Osteoblast (primary cell): Measurements from ENCODE around the gene IFFO2. TPM values are rescaled to one million over a fixed set of nuclear protein-coding genes. Genes with fewer than 3 reads are reported as not detected.
A peak's percentile ranks its signal among the peaks of the same experiment; 100 is the strongest.

Source experiments
- DNase-seq: peaks from one replicate; pipeline ENCODE4 v3.0.0; 2011; ENCODE audit warnings: low spot score, mixed read lengths; ENCODE audit not compliant: insufficient read length; ENCODE audit errors: missing footprints
- H2AFZ ChIP-seq: 2 replicates; pipeline ENCODE4 v1.6.0; 2011; ENCODE audit warnings: mild to moderate bottlenecking, low read length
- H3K27ac ChIP-seq: 2 replicates; pipeline ENCODE4 v1.5.1; 2011; ENCODE audit warnings: mild to moderate bottlenecking, low read depth, low read length, moderate library complexity
- H3K27me3 ChIP-seq: 2 replicates; pipeline ENCODE4 v1.6.0; 2012; ENCODE audit warnings: mild to moderate bottlenecking, control low read depth, inconsistent platforms, low read length, moderate library complexity; ENCODE audit not compliant: insufficient read depth
- H3K36me3 ChIP-seq: 2 replicates; pipeline ENCODE4 v1.5.1; 2011; ENCODE audit warnings: mild to moderate bottlenecking, low read length, control low read depth, moderate library complexity; ENCODE audit not compliant: insufficient read depth
- H3K4me1 ChIP-seq: 2 replicates; pipeline ENCODE4 v1.5.1; 2011; ENCODE audit warnings: mild to moderate bottlenecking, low read length, control low read depth, moderate library complexity; ENCODE audit not compliant: insufficient read depth
- H3K4me2 ChIP-seq: 2 replicates; pipeline ENCODE4 v1.6.0; 2011; ENCODE audit warnings: mild to moderate bottlenecking, low read length; ENCODE audit not compliant: insufficient read depth
- H3K4me3 ChIP-seq: fragments of 200-600 bp; sonication (generic); 3 replicates; pipeline ENCODE4 v1.5.1; 2012; ENCODE audit warnings: mild to moderate bottlenecking, low read length, inconsistent platforms; ENCODE audit not compliant: insufficient read depth
- H3K79me2 ChIP-seq: 2 replicates; pipeline ENCODE4 v1.6.0; 2012; ENCODE audit warnings: mild to moderate bottlenecking, low read length, control low read depth, inconsistent platforms; ENCODE audit not compliant: insufficient read depth
- H3K9me3 ChIP-seq: 2 replicates; pipeline ENCODE4 v1.5.1; 2011; ENCODE audit warnings: low read depth, low read length, control low read depth
- H4K20me1 ChIP-seq: 2 replicates; pipeline ENCODE4 v1.6.0; 2012; ENCODE audit warnings: mild to moderate bottlenecking, low read length, control low read depth; ENCODE audit not compliant: insufficient read depth
- total RNA-seq: library from RNA; depleted of rRNA; stranded (reverse); fragments of >200 nt; gene quantifications from 2 replicates; pipeline ENCODE4 v1.2.3, GENCODE V29; 2012
- TF ChIP-seq, protein P1 (sequence below): IDR thresholded peaks from 2 replicates; pipeline ENCODE4 v1.5.1; 2011; ENCODE audit warnings: mild to moderate bottlenecking, low read depth, low read length, moderate library complexity; ENCODE audit errors: extremely low read depth

Gene IFFO2
- total RNA-seq, 1 donor, result 10.9 TPM

DNA sequence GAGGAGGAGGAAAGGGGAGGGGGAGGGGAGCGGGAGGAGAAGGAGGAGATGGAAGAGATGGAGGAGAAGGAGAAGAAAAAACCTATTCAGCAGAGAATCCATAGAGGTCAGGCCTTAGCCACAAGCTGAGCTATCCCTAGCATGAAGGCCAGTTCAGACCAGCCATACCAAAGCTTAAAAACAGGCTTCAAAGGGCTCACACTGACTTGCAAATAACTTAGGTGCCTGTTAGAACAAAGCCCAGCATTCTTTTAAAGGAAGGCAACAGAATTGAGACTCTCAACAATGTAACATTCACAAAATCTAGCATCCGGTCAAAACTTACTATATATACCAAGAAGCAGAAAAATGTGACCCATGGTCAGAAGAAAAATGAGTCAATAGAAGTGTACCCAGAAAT is 43.6 kb upstream of the IFFO2 start:
- Histone ChIP-seq H3K27me3 (no peaks in the 10 kb centered on the region), H2AFZ (no peak overlapping the region), H3K27ac (no peak overlapping the region), H3K9me3 (no peaks in the 10 kb centered on the region), H4K20me1 (no peaks in the 10 kb centered on the region), H3K36me3 (no peaks in the 10 kb centered on the region), H3K4me1 (peaks cover 5% of the 10 kb centered on the region), H3K4me3 (no peak overlapping the region), H3K4me2 (no peak overlapping the region), H3K79me2 (no peaks in the 10 kb centered on the region)
- DNase-seq, result no peak
- TF ChIP-seq, protein P1, sequence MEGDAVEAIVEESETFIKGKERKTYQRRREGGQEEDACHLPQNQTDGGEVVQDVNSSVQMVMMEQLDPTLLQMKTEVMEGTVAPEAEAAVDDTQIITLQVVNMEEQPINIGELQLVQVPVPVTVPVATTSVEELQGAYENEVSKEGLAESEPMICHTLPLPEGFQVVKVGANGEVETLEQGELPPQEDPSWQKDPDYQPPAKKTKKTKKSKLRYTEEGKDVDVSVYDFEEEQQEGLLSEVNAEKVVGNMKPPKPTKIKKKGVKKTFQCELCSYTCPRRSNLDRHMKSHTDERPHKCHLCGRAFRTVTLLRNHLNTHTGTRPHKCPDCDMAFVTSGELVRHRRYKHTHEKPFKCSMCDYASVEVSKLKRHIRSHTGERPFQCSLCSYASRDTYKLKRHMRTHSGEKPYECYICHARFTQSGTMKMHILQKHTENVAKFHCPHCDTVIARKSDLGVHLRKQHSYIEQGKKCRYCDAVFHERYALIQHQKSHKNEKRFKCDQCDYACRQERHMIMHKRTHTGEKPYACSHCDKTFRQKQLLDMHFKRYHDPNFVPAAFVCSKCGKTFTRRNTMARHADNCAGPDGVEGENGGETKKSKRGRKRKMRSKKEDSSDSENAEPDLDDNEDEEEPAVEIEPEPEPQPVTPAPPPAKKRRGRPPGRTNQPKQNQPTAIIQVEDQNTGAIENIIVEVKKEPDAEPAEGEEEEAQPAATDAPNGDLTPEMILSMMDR, result no peak

DNA sequence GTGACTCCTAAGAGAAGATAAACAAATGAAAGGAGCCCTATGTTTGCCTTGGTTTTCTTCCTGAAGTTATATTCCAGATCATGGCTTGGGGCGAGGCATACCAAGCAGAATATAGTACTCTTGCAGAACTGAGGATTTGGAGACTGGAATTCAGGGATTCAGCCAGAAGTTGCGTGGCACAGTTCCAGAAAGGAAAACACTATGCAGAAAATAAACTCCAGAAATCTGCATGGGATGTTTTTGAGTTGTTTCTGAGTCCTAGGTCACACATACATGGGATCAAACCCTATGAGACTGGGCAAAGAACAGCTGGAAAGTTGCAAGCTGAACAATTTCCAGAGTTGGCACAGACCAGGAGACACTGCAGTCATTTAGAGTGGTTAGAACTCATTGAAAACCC is 42.9 kb upstream of the IFFO2 start:
- Histone ChIP-seq H3K4me1 (peaks cover 5% of the 10 kb centered on the region), H4K20me1 (no peaks in the 10 kb centered on the region), H3K36me3 (no peaks in the 10 kb centered on the region), H3K27me3 (no peaks in the 10 kb centered on the region), H3K27ac (no peak overlapping the region), H3K79me2 (no peaks in the 10 kb centered on the region), H3K4me2 (no peak overlapping the region), H3K9me3 (no peaks in the 10 kb centered on the region), H2AFZ (no peak overlapping the region), H3K4me3 (no peak overlapping the region)
- TF ChIP-seq, protein P1, result no peak
- DNase-seq, result peak; percentile 78

DNA sequence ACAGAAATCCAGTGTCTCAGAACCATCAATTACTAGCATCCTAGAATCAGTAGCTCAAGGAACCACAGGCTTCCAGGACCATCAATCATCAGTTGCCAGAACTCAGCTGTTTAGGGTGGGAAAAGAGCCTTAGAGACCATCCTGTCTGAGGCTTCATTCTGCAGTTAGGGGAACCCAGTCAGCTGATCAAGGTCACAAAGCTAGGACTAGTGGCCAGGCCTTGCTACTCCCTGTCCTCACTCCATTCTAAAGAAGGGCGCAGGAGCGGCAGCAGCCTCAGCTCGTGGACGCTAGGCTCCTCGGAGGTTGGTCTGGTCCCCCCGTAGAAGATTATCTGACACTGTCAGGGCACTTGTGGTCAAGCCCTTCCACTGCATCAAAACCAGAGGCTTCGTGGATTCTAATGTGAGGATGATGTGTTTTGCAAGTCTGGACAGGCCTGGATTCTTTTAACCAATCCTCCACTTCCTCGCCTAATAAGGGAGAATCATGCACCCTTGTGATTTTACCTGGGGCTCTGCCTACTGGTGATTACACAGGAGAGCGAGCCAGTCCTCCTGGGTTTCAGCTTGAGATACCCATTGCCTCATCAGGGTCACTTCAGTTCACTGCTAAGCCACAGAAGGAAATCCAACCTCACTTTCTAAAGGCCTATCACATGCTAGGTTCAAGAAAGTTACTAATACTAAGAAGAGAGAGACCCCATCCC is 41.7 kb upstream of the IFFO2 start:
- no peak overlapping the region for H3K4me3 ChIP-seq
- H3K9me3 ChIP-seq, result no peaks in the 10 kb centered on the region
- H3K27ac ChIP-seq, result no peak overlapping the region
- H3K4me2 ChIP-seq, result no peak overlapping the region
- DNase-seq, result no peak
- no peaks in the 10 kb centered on the region for H3K4me1 ChIP-seq
- no peak overlapping the region for H2AFZ ChIP-seq
- no peaks in the 10 kb centered on the region for H3K79me2 ChIP-seq
- no peaks in the 10 kb centered on the region for H4K20me1 ChIP-seq
- H3K27me3 ChIP-seq, result no peaks in the 10 kb centered on the region
- H3K36me3 ChIP-seq, result no peaks in the 10 kb centered on the region
- TF ChIP-seq, protein P1, result no peak

DNA sequence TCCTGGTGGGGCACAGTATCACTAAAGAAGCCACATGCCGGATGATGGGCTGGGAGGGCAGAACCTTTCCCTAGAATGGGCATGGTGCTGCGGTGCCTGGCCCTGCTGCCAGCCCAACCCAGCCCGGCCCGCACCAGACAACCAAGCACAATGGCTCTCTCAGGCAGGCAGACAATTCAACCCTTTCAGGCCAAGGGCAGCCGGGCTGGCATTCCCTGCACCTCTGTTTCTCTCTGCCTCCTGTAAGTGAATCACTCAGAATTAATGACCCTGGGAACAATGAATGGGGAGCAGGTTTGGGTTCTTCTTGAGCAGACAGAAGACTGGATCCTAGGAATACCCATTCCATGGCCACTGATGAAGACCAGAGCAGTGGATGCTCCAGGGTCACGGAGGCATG is 41.0 kb upstream of the IFFO2 start:
- Histone ChIP-seq H3K79me2 (no peaks in the 10 kb centered on the region), H3K9me3 (no peaks in the 10 kb centered on the region), H3K4me1 (no peaks in the 10 kb centered on the region), H3K4me3 (no peak overlapping the region), H3K36me3 (no peaks in the 10 kb centered on the region), H4K20me1 (no peaks in the 10 kb centered on the region), H3K4me2 (no peak overlapping the region), H3K27ac (no peak overlapping the region), H3K27me3 (no peaks in the 10 kb centered on the region), H2AFZ (no peak overlapping the region)
- TF ChIP-seq, protein P1, result no peak
- no peak for DNase-seq
